Common myeloid progenitor, CD34-positive (primary cell): ENCODE results near the gene PRKCQ.
"Not testable (repeated sequence)": the region's sequence is repeated elsewhere in the genome, so short reads cannot be mapped to it uniquely, and the experiment has no call there.

Experiments
- CTCF ChIA-PET: fragments of 350-600 bp; sonication (Branson Sonifier 250); formaldehyde crosslinking; loops from one replicate; lab custom pipeline; 2021; ENCODE audit warnings: antibody characterized with exemption; lab: Charles Lee
- POLR2A ChIA-PET: fragments of 350-600 bp; sonication (Branson Sonifier 250); formaldehyde crosslinking; loops from one replicate; lab custom pipeline; 2021; ENCODE audit warnings: antibody characterized with exemption; lab: Charles Lee
- DNase-seq, 3 donors: peaks; one replicate each; pipeline versions ENCODE4 v3.0.0 to v3.0.0-alpha.2; 2013
- H3K27ac ChIP-seq, 2 experiments: 1 replicate in 1 of 2; 2 replicates in 1 of 2; pipeline ENCODE4 v1.7.0; 2013; ENCODE audit warnings: inconsistent platforms in 2 of 2, low read length in 2 of 2, mild to moderate bottlenecking in 2 of 2, low read depth in 1 of 2, moderate library complexity in 1 of 2; ENCODE audit not compliant: severe bottlenecking in 2 of 2, insufficient read depth in 1 of 2, poor library complexity in 1 of 2
- H3K27me3 ChIP-seq, 5 experiments: replicated peaks in 2 of 5; 1 replicate in 3 of 5; 2 replicates in 2 of 5; pipeline versions ENCODE4 v1.6.1 to v1.7.0; 2013; ENCODE audit warnings: low read length in 4 of 5, mild to moderate bottlenecking in 2 of 5, moderate library complexity in 2 of 5, inconsistent platforms in 1 of 5; ENCODE audit not compliant: insufficient read depth in 5 of 5, control insufficient read depth in 4 of 5
- H3K36me3 ChIP-seq, 4 experiments: 1 replicate in 2 of 4; 2 replicates in 2 of 4; pipeline versions ENCODE4 v1.6.1 to v1.7.0; 2013; ENCODE audit warnings: low read length in 3 of 4, control low read depth in 1 of 4, mild to moderate bottlenecking in 1 of 4; ENCODE audit not compliant: control insufficient read depth in 4 of 4, insufficient read depth in 4 of 4
- H3K4me1 ChIP-seq, 4 experiments: 1 replicate in 3 of 4; 2 replicates in 1 of 4; pipeline versions ENCODE4 v1.6.1 to v1.7.1; 2013; ENCODE audit warnings: low read length in 3 of 4, mild to moderate bottlenecking in 3 of 4, control low read depth in 1 of 4, inconsistent platforms in 1 of 4, moderate library complexity in 1 of 4; ENCODE audit not compliant: control insufficient read depth in 4 of 4, insufficient read depth in 4 of 4; ENCODE audit errors: control extremely low read depth in 1 of 4
- H3K4me3 ChIP-seq, 7 experiments: 1 replicate in 4 of 7; 2 replicates in 3 of 7; pipeline versions ENCODE4 v1.5.1 to v1.7.0; 2013; ENCODE audit warnings: mild to moderate bottlenecking in 7 of 7, low read length in 6 of 7, moderate library complexity in 6 of 7, inconsistent platforms in 2 of 7, low read depth in 2 of 7, control low read depth in 1 of 7; ENCODE audit not compliant: insufficient read depth in 4 of 7, control insufficient read depth in 1 of 7; ENCODE audit errors: extremely low read depth in 1 of 7
- H3K9me3 ChIP-seq, 5 experiments: 1 replicate in 4 of 5; 2 replicates in 1 of 5; pipeline versions ENCODE4 v1.6.1 to v1.7.1; 2013; ENCODE audit warnings: low read length in 4 of 5, mild to moderate bottlenecking in 2 of 5, inconsistent platforms in 1 of 5, low read depth in 1 of 5, moderate library complexity in 1 of 5; ENCODE audit not compliant: control insufficient read depth in 4 of 5, insufficient read depth in 2 of 5; ENCODE audit errors: control extremely low read depth in 1 of 5
- WGBS: methylation state at CpG from one replicate; pipeline ENCODE4 v1.1.5; 2013; ENCODE audit not compliant: insufficient coverage; 5-methylcytosine and 5-hydroxymethylcytosine counted together

Gene PRKCQ

DNA sequence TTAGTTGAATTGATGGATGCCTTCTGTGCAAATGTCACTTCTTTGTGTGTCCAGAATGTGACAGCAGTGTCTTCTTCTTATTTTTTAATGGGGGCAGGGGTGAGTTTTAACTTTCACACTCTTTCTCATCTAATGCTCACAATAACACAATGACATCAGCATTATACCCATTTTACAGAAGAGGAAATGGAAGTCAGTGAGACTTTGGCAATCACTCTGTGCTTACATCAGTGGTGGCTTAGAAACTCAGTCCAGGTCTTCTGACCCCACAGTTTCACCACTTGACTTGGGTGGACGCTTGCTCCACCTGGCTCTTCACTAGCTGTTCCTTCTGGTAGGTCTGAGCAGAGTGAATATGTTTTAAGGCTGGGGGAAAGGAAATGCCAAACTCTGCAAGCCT lies 124.0 kb downstream of the PRKCQ start:
- WGBS: 100% methylated on average over 1 of the region's 1 CpG
- no peak overlapping the region for H3K4me3 ChIP-seq
- no peaks in the 10 kb centered on the region for H3K4me1 ChIP-seq
- no peak for DNase-seq
- peaks cover 30 to 72% (median 60%) of the 10 kb centered on the region in 4 experiments for H3K36me3 ChIP-seq
- POLR2A ChIA-PET: no interaction called here
- peaks cover 2 to 8% (median 7%) of the 10 kb centered on the region in 5 experiments for H3K9me3 ChIP-seq
- H3K27ac ChIP-seq: no peak overlapping the region
- no peaks in the 10 kb centered on the region for H3K27me3 ChIP-seq
- CTCF ChIA-PET: interaction anchor here (1.0 to 1.2 kb wide), 2 partner anchors 10 to 211 kb away, joined by 3 read pairs; no protein-coding TSS in a partner anchor

DNA sequence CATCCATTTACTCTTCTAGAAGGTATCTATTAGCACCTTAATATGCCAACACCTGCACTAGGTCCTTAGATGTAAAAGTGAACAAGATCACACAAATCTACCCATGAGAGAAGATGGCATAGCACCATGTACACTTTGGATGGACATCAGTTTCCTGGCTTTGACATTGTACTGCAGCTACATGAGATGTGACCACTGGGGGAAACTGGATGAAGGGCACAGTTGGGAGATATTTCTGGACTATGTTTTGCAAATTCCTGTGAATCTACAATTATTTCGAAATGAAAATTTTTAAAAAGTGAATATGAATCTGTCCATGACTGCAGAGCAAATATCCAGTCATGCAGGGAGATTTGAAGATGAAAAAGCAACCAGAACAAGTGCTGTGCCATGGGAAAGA lies 124.5 kb downstream of the PRKCQ start:
- CTCF ChIA-PET: interaction anchor here (1.0 kb wide), 1 partner anchor 9 kb away, joined by 3 read pairs; no protein-coding TSS in a partner anchor
- WGBS: 100% methylated on average over 1 of the region's 1 CpG
- peaks cover 30 to 67% (median 56%) of the 10 kb centered on the region in 4 experiments for H3K36me3 ChIP-seq

DNA sequence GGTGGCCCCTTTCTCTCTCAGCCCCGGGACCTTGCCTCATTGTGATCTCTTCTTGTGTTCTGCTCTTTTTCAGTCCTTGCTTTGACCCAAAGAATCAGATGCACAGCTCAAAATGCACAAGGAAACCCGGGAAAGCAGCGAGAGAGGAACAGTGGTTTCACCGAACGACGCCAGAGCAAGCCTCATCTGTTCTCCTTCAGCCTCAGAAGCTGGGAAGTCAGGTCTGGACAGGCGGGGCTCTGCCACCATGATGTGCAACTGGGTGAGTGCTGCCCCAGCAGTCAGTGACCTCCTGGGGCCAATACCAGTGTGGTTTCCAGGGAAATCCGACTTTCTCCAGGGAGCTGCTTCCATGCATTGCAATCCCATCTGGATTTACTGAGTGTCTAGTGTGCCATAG lies 133.4 kb downstream of the PRKCQ start:
- WGBS: 99% methylated on average over 8 of the region's 8 CpGs
- Histone ChIP-seq H3K27me3 (no peaks in the 10 kb centered on the region), H3K4me3 (no peak overlapping the region), H3K36me3 (peaks cover 7 to 31% (median 15%) of the 10 kb centered on the region in 4 experiments), H3K4me1 (peaks cover 0 to 5% (median 2%) of the 10 kb centered on the region in 4 experiments), H3K9me3 (no peaks in the 10 kb centered on the region), H3K27ac (peak overlapping the region in 1 of 2 experiments; percentile 5)
- DNase-seq: no peak
- ChIA-PET POLR2A (no interaction called here), CTCF (interaction anchor here (0.6 to 5.7 kb wide), 26 partner anchors 9 to 233 kb away, joined by 3 to 41 read pairs (median 6); no protein-coding TSS in a partner anchor)

More for the DNA sequence above, 124.5 kb downstream of the PRKCQ start:
- no peak for DNase-seq
- H3K27ac ChIP-seq: no peak overlapping the region
- POLR2A ChIA-PET: no interaction called here
- H3K27me3 ChIP-seq: no peaks in the 10 kb centered on the region
- H3K4me3 ChIP-seq: no peak overlapping the region
- H3K9me3 ChIP-seq: peaks cover 2 to 8% (median 4%) of the 10 kb centered on the region in 5 experiments
- H3K4me1 ChIP-seq: no peaks in the 10 kb centered on the region

DNA sequence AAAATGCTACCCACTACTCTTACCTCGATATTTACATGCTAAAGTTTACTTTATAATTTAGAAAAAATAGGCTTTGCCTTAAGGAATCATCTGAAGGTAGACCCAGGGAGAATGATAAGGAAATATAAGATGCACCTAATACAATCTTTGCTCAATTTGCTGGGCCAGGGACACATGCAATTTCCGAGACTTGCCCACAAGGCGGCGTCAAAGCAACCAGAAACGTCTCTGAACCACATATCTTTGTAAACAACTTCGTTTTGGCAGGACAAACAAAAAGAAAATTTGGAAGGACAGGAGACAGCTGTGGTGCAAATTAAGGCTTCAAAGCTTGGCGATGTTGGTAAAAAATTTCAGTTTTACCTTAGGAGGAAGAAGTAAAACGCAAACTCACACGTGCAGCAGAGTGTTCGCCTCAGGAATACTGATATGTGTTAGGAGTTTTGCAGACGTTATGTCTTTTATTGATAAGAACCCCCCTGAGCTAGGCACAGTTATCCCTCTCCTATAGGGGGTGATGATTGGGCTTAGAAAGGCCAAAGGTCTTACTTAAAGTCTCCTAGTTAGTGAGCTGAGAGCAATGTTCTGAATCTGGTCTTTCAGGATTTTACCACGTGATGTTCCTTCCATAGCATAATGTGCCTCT lies 134.3 kb downstream of the PRKCQ start:
- CTCF ChIA-PET: interaction anchor here (0.7 to 5.7 kb wide), 32 partner anchors 9 to 234 kb away, joined by 3 to 41 read pairs (median 4); no protein-coding TSS in a partner anchor
- H3K4me1 ChIP-seq: peaks cover 0 to 5% (median 2%) of the 10 kb centered on the region in 4 experiments
- WGBS: 18% methylated on average over 7 of the region's 12 CpGs
- peak overlapping the region in 2 of 7 experiments; percentile 36 to 43 for H3K4me3 ChIP-seq
- DNase-seq: peak; percentile 67 to 78 (median 76)
- POLR2A ChIA-PET: no interaction called here
- no peaks in the 10 kb centered on the region for H3K9me3 ChIP-seq
- no peaks in the 10 kb centered on the region for H3K27me3 ChIP-seq
- peak overlapping the region in 1 of 2 experiments; percentile 64 for H3K27ac ChIP-seq
- peaks cover 7 to 40% (median 19%) of the 10 kb centered on the region in 4 experiments for H3K36me3 ChIP-seq

DNA sequence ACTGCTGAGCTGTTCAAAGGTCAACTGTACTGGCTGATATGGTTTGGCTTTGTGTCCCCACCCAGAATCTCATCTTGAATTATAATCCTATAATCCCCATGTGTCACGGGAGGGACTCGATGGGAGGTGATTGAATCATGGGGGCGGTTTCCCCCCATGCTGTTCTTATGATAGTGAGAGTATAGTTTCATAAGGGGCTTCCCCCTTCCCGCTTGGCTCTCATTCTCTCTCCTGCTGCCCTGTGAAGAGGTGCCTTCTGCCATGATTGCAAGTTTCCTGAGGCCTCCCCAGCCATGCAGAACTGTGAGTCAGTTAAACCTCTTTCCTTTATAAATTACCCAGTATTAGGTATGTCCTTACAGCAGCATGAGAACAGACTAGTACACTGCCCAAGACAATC lies 140.2 kb downstream of the PRKCQ start:
- H3K4me1 ChIP-seq, H3K27me3 ChIP-seq, POLR2A ChIA-PET, H3K4me3 ChIP-seq, H3K9me3 ChIP-seq, DNase-seq, H3K27ac ChIP-seq: not testable (repeated sequence)
- peaks cover 26 to 64% (median 42%) of the 10 kb centered on the region in 4 experiments for H3K36me3 ChIP-seq
- no CpG with 5 or more reads among the region's 4 CpGs for WGBS
- CTCF ChIA-PET: interaction anchor here (0.6 kb wide), 1 partner anchor 164 kb away, joined by 3 read pairs; no protein-coding TSS in a partner anchor

DNA sequence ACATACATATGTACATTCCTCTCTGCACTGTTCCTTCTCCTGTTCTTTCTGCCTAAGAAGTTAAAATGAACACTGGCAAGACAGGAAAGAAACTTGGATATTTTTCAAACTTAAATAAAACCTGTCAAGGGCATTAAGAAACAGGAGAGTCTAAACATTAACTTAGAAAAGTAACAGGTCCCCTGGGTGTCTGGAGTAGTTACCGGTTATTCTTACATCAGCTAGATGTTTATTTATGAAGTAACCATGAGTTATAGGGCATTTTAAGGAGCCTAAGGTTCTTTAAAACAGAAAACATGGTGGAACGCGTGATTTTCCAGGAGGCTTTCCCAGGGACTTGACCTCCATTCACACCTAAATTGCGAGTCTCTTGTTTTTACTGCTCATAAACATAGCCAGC lies 148.2 kb downstream of the PRKCQ start:
- H3K9me3 ChIP-seq: no peaks in the 10 kb centered on the region
- H3K27ac ChIP-seq: no peak overlapping the region
- ChIA-PET CTCF (interaction anchor here (1.7 kb wide), 1 partner anchor 11 kb away, joined by 4 read pairs; no protein-coding TSS in a partner anchor), POLR2A (no interaction called here)
- H3K36me3 ChIP-seq: peaks cover 20 to 62% (median 31%) of the 10 kb centered on the region in 4 experiments
- H3K4me1 ChIP-seq: no peaks in the 10 kb centered on the region
- H3K4me3 ChIP-seq: no peak overlapping the region
- DNase-seq: no peak
- H3K27me3 ChIP-seq: no peaks in the 10 kb centered on the region
- WGBS: 75% methylated on average over 4 of the region's 4 CpGs

DNA sequence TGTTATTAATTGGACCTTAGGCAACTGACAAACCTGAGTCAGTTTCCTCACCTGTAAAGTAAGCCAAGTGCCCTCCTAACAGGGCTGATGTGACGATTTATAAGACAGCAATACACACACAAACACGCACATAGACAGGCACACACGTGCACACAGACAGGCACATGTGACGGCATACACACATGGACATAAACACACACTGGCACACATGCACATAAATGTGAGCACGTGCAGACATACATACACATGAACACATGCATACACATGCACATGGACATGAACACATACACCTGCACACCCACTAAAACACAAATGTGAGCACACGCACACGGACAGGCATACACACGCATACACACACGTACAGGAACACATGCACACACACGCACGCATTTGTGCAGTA lies 148.9 kb downstream of the PRKCQ start:
- Histone ChIP-seq H3K4me3 (no peak overlapping the region), H3K4me1 (no peaks in the 10 kb centered on the region), H3K27me3 (no peaks in the 10 kb centered on the region), H3K36me3 (peaks cover 16 to 59% (median 28%) of the 10 kb centered on the region in 4 experiments), H3K9me3 (no peaks in the 10 kb centered on the region), H3K27ac (no peak overlapping the region)
- ChIA-PET CTCF (interaction anchor here (1.7 kb wide), 1 partner anchor 10 kb away, joined by 4 read pairs; no protein-coding TSS in a partner anchor), POLR2A (no interaction called here)
- WGBS: 100% methylated on average over 11 of the region's 11 CpGs
- no peak for DNase-seq
